GM23338 (cell line): ENCODE data around the gene S100Z. TPM values are rescaled to one million over a fixed set of nuclear protein-coding genes. Genes with fewer than 3 reads are reported as not detected.

Source experiments
- ATAC-seq: fragments of 200-7000 bp; cut with Tn5 transposase; 3 replicates; pipeline ENCODE4 v1.9.1; 2020
- DNase-seq: peaks from one replicate; pipeline ENCODE4 v3.0.0-alpha.2; 2015; ENCODE audit warnings: low spot score
- H2AFZ ChIP-seq: fragments of 200-600 bp; sonication (generic); 2 replicates; pipeline ENCODE4 v1.8.0; 2016; ENCODE audit warnings: antibody characterized with exemption, mild to moderate bottlenecking, moderate library complexity
- H3F3A ChIP-seq: fragments of 200-600 bp; sonication (generic); replicated peaks from 2 replicates; pipeline ENCODE4 v1.8.0; 2017; ENCODE audit warnings: antibody characterized with exemption, mixed run types, low read depth
- H3K27ac ChIP-seq: fragments of 200-600 bp; sonication (generic); 2 replicates; pipeline ENCODE4 v1.6.1; 2016; ENCODE audit warnings: low read depth
- H3K27me3 ChIP-seq: fragments of 200-600 bp; sonication (generic); 2 replicates; pipeline ENCODE4 v1.8.0; 2016; ENCODE audit warnings: mild to moderate bottlenecking, mixed run types, moderate library complexity; ENCODE audit not compliant: insufficient read depth
- H3K36me3 ChIP-seq: fragments of 200-600 bp; sonication (generic); 2 replicates; pipeline ENCODE4 v1.8.0; 2016; ENCODE audit warnings: mild to moderate bottlenecking; ENCODE audit not compliant: insufficient read depth
- H3K4me1 ChIP-seq: fragments of 200-600 bp; sonication (generic); 2 replicates; pipeline ENCODE4 v1.8.0; 2016; ENCODE audit warnings: mild to moderate bottlenecking, moderate library complexity; ENCODE audit not compliant: insufficient read depth
- H3K4me2 ChIP-seq: fragments of 200-600 bp; sonication (generic); 2 replicates; pipeline ENCODE4 v1.7.1; 2017; ENCODE audit warnings: mixed run types
- H3K4me3 ChIP-seq: fragments of 200-600 bp; sonication (generic); 2 replicates; pipeline ENCODE4 v1.6.1; 2016; ENCODE audit warnings: mixed run types
- H3K79me2 ChIP-seq: fragments of 200-600 bp; sonication (generic); replicated peaks from 2 replicates; pipeline ENCODE4 v1.8.0; 2017; ENCODE audit warnings: mild to moderate bottlenecking; ENCODE audit not compliant: insufficient read depth
- H3K9me2 ChIP-seq: fragments of 200-600 bp; sonication (generic); 2 replicates; pipeline ENCODE4 v1.8.0; 2017; ENCODE audit not compliant: insufficient read depth
- H4K20me1 ChIP-seq: fragments of 200-600 bp; sonication (generic); replicated peaks from 2 replicates; pipeline ENCODE4 v1.8.0; 2017; ENCODE audit warnings: mild to moderate bottlenecking; ENCODE audit not compliant: insufficient read depth
- H3K27ac Mint-ChIP-seq: 2 replicates; pipeline ENCODE4 v1.8.0; 2020; ENCODE audit warnings: inconsistent platforms, mild to moderate bottlenecking, moderate library complexity, mixed read lengths
- H3K27me3 Mint-ChIP-seq: 3 replicates; pipeline ENCODE4 v1.8.0; 2022; ENCODE audit warnings: low read depth, mild to moderate bottlenecking, moderate library complexity, mixed read lengths, inconsistent platforms; ENCODE audit not compliant: insufficient read depth, poor library complexity
- H3K36me3 Mint-ChIP-seq: 3 replicates; pipeline ENCODE4 v1.8.0; 2021; ENCODE audit warnings: low read depth, mild to moderate bottlenecking, inconsistent platforms, moderate library complexity, mixed read lengths
- H3K4me1 Mint-ChIP-seq: 3 replicates; pipeline ENCODE4 v1.8.0; 2020; ENCODE audit warnings: mild to moderate bottlenecking, inconsistent platforms, mixed read lengths
- H3K4me3 Mint-ChIP-seq: 3 replicates; pipeline ENCODE4 v1.8.0; 2021; ENCODE audit warnings: moderate library complexity, mild to moderate bottlenecking, inconsistent platforms, mixed read lengths
- H3K9me3 Mint-ChIP-seq: 3 replicates; pipeline ENCODE4 v1.8.0; 2020; ENCODE audit warnings: moderate library complexity, mild to moderate bottlenecking, inconsistent platforms, mixed read lengths
- JUNB ChIP-seq: IDR thresholded peaks from one replicate; pipeline ENCODE4 v1.6.1; 2016; ENCODE audit warnings: antibody characterized with exemption; ENCODE audit not compliant: unreplicated experiment
- ZNF462 ChIP-seq: fragments of 250-450 bp; sonication (Bioruptor Pico); IDR thresholded peaks from 2 replicates; pipeline ENCODE4 v1.5.0; 2020; ENCODE audit warnings: mild to moderate bottlenecking, moderate library complexity
- polyA plus RNA-seq: library from polyadenylated mRNA; unstranded; fragments of >200 nt; fragmentation: Nextera tagmentation; extraction: Ambion mirVana; gene quantifications from 2 replicates; pipeline ENCODE4 v1.2.1, GENCODE V29; 2016
- total RNA-seq: library from RNA; depleted of rRNA; stranded (reverse); fragments of >200 nt; shearing (Covaris generic); gene quantifications from 2 replicates; pipeline ENCODE4 v1.2.3, GENCODE V29; 2014
- TF ChIP-seq, protein P1 (sequence below): IDR thresholded peaks from 2 replicates; pipeline ENCODE4 v1.6.1; 2016; ENCODE audit warnings: antibody characterized with exemption

The S100Z gene
- total and polyA plus RNA-seq, 2 experiments from 2014 or later, result not detected

- TF ChIP-seq ZNF462 (CRISPR knock-in tag), result no peak
These were observed 35.7 kb upstream of the S100Z start (continued) for GRCh38 chr5:76813982-76814562.

GRCh38 chr5:76816110-76816831 lies 33.5 kb upstream of the S100Z start:
- DNase-seq (no peak), ATAC-seq (no peak)
- Histone ChIP-seq H4K20me1 (no peaks in the 10 kb centered on the region), H3K79me2 (peaks cover 14% of the 10 kb centered on the region), H3K9me2 (no peaks in the 10 kb centered on the region), H3K4me1 (peaks cover 12% of the 10 kb centered on the region), H3K27me3 (peaks cover 33% of the 10 kb centered on the region), H3K4me2 (no peak overlapping the region), H3K36me3 (no peaks in the 10 kb centered on the region), H2AFZ (no peak overlapping the region), H3K4me3 (no peak overlapping the region), H3F3A (peaks cover 5% of the 10 kb centered on the region; the same call in 1 of the 2 replicates), H3K27ac (no peak overlapping the region)
- Mint-ChIP-seq H3K9me3 (peaks cover 12% of the 10 kb centered on the region), H3K27ac (no peak overlapping the region), H3K36me3 (peaks cover 11% of the 10 kb centered on the region; the same call in 2 of the 3 replicates), H3K4me1 (peaks cover 20% of the 10 kb centered on the region), H3K27me3 (peaks cover 21% of the 10 kb centered on the region), H3K4me3 (no peak overlapping the region)
- TF ChIP-seq, protein P1, sequence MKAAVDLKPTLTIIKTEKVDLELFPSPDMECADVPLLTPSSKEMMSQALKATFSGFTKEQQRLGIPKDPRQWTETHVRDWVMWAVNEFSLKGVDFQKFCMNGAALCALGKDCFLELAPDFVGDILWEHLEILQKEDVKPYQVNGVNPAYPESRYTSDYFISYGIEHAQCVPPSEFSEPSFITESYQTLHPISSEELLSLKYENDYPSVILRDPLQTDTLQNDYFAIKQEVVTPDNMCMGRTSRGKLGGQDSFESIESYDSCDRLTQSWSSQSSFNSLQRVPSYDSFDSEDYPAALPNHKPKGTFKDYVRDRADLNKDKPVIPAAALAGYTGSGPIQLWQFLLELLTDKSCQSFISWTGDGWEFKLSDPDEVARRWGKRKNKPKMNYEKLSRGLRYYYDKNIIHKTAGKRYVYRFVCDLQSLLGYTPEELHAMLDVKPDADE, result no peak
- no peak for TF ChIP-seq ZNF462 (CRISPR knock-in tag)
- no peak for TF ChIP-seq JUNB
